Gastroesophageal sphincter (tissue), 3 donors: ENCODE measurements around the gene CCDC121.

Experiments
- EP300 ChIP-seq: sonication (generic); formaldehyde crosslinking; IDR thresholded peaks from one replicate; pipeline ENCODE4 v1.6.1; 2017; ENCODE audit warnings: antibody characterized with exemption, mild to moderate bottlenecking
- POLR2A ChIP-seq, 2 donors: fragments of 450-650 bp; IDR thresholded peaks; one replicate each; pipeline ENCODE4 v1.6.1; 2017; ENCODE audit warnings: antibody characterized with exemption in 2 of 2, mild to moderate bottlenecking in 2 of 2, moderate library complexity in 1 of 2
- TF ChIP-seq, protein P1 (sequence below), 4 experiments: fragments of 200-600 bp in 2 of 4; fragments of 450-650 bp in 2 of 4; sonication (generic) in 1 of 4; IDR thresholded peaks; one replicate each; pipeline ENCODE4 v1.5.1; 2017 to 2019; ENCODE audit warnings: antibody characterized with exemption in 4 of 4, mild to moderate bottlenecking in 2 of 4, moderate library complexity in 2 of 4

DNA sequence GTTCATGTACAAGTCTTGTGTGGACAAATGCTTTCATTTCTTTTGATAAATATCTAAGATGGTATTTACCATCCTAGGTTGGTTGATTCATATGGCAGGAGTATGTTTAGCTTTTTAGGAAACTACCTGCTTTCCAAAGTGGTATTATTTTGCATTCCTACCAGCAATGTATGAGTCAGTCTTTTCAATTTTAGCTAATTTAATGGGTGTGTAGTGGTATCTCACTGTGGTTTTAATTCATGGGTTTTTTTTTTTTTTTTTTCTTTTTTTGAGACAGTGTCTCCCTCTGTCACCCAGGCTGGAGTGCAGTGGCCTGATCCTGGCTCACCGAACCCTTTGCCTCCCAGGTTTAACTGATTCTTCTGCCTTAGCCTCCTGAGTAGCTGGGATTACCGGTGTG lies 41.8 kb downstream of the CCDC121 start:
- TF ChIP-seq, protein P1, sequence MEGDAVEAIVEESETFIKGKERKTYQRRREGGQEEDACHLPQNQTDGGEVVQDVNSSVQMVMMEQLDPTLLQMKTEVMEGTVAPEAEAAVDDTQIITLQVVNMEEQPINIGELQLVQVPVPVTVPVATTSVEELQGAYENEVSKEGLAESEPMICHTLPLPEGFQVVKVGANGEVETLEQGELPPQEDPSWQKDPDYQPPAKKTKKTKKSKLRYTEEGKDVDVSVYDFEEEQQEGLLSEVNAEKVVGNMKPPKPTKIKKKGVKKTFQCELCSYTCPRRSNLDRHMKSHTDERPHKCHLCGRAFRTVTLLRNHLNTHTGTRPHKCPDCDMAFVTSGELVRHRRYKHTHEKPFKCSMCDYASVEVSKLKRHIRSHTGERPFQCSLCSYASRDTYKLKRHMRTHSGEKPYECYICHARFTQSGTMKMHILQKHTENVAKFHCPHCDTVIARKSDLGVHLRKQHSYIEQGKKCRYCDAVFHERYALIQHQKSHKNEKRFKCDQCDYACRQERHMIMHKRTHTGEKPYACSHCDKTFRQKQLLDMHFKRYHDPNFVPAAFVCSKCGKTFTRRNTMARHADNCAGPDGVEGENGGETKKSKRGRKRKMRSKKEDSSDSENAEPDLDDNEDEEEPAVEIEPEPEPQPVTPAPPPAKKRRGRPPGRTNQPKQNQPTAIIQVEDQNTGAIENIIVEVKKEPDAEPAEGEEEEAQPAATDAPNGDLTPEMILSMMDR (IDR thresholded peaks at IDR 0.05), result no peak
- TF ChIP-seq POLR2A (IDR thresholded peaks at IDR 0.05) (no peak), EP300 (no peak)
